Fibroblast of skin of left quadriceps (primary cell): ENCODE measurements around the gene SLC1A2.
A peak's percentile ranks its signal among the peaks of the same experiment; 100 is the strongest.

Experiments used
- DNase-seq, 2 experiments: peaks; one replicate each; pipeline ENCODE4 v3.0.0-alpha.2; 2013; ENCODE audit warnings: low read depth in 2 of 2

Gene SLC1A2

GRCh38 chr11:35413598-35413997 lies 5.8 kb downstream of the SLC1A2 start:
- DNase-seq: no peak

GRCh38 chr11:35412285-35412684 lies 7.1 kb downstream of the SLC1A2 start:
- DNase-seq: no peak

DNA sequence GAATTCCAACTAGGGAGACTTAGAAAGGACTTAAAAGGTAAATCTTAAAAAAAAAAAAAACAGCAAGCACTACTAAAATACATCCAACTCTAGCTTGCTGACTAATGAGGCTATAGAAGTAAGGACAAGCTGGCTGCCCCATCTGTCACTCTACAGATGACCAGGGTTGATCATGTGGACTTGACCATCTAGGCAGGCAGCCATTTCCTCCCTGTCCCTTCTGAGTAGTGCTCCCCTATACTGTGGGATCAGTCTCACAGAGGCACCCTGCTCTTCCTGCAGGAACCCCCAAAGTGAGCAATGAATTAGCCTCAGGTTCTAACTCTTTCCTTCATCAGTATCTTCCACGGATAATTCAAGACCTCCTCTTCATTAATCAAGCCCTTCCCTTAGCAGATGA lies 12.3 kb downstream of the SLC1A2 start:
- no peak for DNase-seq

GRCh38 chr11:35404388-35404775 lies 15.0 kb downstream of the SLC1A2 start:
- DNase-seq: no peak

GRCh38 chr11:35403765-35404387 lies 15.5 kb downstream of the SLC1A2 start:
- DNase-seq: no peak

GRCh38 chr11:35402751-35403660 lies 16.4 kb downstream of the SLC1A2 start:
- no peak for DNase-seq

GRCh38 chr11:35398881-35399280 lies 20.5 kb downstream of the SLC1A2 start:
- no peak for DNase-seq

- DNase-seq: no peak
These were observed 24.4 kb downstream of the SLC1A2 start for GRCh38 chr11:35394941-35395340.

DNA sequence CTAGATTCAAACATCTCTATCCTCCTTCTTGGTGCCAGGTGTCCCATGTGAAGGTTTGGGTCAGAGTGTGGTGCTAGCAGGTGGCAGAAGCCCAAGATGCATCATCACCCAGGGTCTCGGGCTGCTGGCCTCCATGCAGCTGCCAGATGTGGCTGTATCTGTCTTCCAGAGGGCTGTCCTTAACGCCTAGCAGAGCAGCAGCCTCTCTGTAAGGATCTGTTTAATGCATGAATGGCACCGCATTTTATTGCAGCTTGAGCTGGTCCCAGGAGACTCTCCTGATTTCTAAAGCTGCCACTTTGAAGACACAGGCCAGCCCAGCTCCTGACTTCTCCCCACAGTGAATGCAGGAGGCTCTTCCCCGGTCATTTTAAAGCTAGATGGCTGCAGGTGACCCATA lies 26.3 kb downstream of the SLC1A2 start:
- no peak for DNase-seq

DNA sequence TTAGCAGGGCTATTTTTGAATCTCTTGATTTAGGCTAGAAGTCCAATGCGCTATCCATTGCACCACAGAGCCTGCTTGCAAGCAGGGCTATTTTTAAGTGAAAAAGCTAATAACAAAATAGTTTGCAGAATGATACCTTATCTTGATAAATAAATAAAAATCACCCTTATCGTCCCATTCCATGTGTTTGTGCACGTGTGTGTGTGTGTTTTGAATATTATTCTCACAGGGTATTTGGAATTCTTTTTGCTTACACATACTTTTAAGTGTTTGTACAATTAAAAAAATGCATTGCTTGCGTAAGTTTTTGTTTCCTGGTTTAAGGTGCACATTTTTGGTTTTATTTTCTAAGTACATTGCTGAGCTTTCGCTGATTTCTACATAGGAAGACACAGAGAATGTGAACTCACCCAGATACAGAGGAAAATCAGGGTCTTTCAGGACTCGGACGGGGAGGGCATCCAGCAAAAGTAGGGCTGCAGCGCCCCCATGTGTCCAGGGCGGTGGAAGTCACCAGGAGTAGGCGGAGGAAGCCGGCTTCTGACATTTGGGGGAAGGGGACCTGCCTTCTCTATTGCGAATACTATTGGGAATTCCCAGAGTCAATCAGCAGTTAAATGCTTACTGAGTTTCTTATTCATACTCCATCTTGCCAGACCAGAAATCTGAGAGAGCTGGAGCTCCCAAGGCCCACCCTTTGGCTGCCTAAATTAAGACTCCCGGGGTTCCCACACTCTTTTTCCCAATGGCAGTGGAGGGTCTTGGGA lies 27.3 kb downstream of the SLC1A2 start:
- DNase-seq: peak; percentile 60 to 68

GRCh38 chr11:35390737-35391682 lies 28.3 kb downstream of the SLC1A2 start:
- DNase-seq: peak; percentile 30 to 36

DNA sequence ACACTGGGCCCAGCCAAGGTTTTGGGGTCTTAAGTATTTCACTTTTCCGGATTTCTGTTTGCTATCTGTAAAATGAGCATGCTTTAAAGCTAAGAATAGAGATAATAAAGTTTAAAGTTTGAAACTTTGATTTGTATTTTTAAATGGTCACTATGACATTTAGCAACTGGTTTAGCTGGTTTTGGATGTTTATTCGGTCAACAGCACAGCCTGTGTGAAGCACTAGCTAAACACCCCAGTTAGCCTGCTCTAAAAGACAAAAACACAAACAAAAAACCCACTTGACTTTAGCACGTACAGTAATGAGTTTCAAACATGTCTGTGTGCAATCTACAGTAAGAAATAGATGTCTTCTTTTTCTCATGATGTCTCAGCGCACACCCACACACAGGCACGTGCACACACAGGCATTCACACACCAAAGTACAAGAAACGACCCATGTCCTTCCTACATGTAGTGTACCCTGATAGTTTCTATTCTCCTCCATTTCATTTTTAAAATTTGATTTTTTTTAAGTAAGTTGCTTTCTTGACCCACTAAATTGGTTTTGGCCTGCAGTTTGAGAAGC lies 29.4 kb downstream of the SLC1A2 start:
- no peak for DNase-seq

DNA sequence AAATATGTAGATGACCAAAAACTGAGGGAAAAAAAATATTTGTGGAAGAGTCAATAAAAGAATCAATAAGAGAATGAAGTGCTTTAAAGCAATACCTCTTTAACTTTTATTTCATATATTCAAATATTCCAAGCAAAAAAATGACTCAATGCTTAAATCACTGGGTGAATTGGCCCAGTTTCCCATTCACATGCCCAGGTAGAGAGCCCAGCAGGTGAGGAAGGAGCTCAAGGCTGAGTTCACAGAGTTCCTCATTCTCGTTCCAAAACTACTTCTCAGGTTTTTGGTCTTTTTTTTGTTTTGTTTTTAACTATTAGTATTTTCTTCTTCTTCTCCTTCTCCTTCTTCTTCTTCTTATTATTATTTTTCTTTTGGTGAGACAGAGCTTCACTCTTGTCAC lies 30.2 kb downstream of the SLC1A2 start:
- no peak for DNase-seq

DNA sequence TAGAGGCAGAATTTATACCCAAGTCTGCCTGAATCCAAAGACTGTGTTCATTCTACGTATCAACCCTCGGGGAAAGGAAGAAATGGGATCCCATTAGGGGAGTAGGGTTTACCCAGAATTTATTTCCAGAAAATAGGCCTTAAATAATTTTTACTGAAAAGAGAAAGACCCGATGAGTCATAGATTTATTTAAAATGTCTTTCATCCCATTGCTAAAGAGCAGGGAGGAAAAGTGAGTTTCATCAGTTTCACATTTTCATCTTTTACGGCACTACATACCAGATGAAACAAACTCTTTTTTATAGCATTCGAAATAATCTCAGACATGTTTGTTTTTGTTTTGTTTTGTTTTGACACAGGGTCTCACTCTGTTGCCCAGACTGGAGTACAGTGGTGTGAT lies 31.3 kb downstream of the SLC1A2 start:
- DNase-seq: no peak

GRCh38 chr11:35387111-35387982 lies 32.0 kb downstream of the SLC1A2 start:
- no peak for DNase-seq

- no peak for DNase-seq
These were observed 35.4 kb downstream of the SLC1A2 start for GRCh38 chr11:35383953-35384352.

- no peak for DNase-seq
These were observed 37.5 kb downstream of the SLC1A2 start for GRCh38 chr11:35381709-35382322.

DNA sequence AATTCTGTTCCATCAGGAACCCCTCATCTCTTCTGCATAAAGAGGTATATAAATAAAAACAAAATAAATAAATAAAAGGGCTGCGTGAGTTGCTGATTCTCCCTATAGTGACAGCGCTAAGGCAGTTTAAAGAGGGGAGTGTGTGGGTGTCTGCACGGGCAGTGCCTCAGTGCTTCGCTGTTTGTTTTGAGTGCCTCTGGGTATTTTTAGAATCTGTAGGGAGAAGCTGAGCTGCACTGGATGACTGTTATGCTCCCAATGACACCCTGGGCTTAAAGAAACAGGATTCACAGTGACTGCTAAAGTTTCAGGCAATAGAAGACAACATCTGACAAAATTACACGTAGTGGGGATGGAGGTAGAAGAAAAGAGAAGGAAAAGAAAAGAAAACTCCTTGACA lies 38.8 kb downstream of the SLC1A2 start:
- DNase-seq: no peak

DNA sequence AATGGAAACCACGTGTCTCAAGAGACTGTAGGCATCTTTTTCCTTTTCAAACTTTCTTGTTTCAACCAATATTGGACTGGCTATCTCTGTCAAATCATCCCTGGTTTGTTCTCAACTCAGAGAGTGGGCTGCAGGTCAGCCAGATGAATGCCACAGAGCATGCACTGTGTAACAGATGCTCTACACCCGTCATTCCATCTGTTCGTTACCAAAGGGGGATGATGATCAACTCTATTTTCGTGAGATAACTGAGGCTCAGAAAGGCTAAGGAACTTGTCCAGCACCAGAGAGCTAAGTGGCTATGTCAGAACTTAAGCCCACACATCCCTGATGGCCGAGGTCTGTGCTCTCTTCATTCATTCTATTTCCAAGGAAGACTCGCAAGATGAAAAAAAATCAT lies 42.1 kb downstream of the SLC1A2 start:
- DNase-seq: no peak

GRCh38 chr11:35376613-35377012 lies 42.7 kb downstream of the SLC1A2 start:
- DNase-seq: peak; percentile 76 to 78
